SK-N-SH (cell line): ENCODE measurements around the gene ARHGAP31.

Source experiments
- CTCF ChIP-seq: fragments of 200-600 bp; sonication (generic); IDR thresholded peaks from 2 replicates; pipeline ENCODE4 v1.6.1; 2017; ENCODE audit warnings: antibody characterized with exemption, mild to moderate bottlenecking, moderate library complexity
- MEF2A ChIP-seq: IDR thresholded peaks from 2 replicates; pipeline ENCODE4 v1.4.0; 2012; ENCODE audit warnings: low read depth, borderline replicate concordance
- MXI1 ChIP-seq: IDR thresholded peaks from 2 replicates; pipeline ENCODE4 v1.6.1; 2012; ENCODE audit warnings: mild to moderate bottlenecking, low read depth, low read length, improper control_type of control experiment
- POLR2AphosphoS5 ChIP-seq: IDR thresholded peaks from 2 replicates; pipeline ENCODE4 v1.6.1; 2012; ENCODE audit warnings: low read depth, low read length
- RAD21 ChIP-seq: IDR thresholded peaks from 2 replicates; pipeline ENCODE4 v1.6.1; 2012; ENCODE audit warnings: mild to moderate bottlenecking, low read length
- REST ChIP-seq: IDR thresholded peaks from 2 replicates; pipeline ENCODE4 v1.6.1; 2012; ENCODE audit warnings: mild to moderate bottlenecking, low read depth, low read length, moderate library complexity
- RFX5 ChIP-seq: IDR thresholded peaks from 2 replicates; pipeline ENCODE4 v1.6.1; 2012; ENCODE audit warnings: mild to moderate bottlenecking, improper control_type of control experiment, low read length
- SMC3 ChIP-seq: IDR thresholded peaks from 2 replicates; pipeline ENCODE4 v1.6.1; 2012; ENCODE audit warnings: low read depth, low read length, improper control_type of control experiment
- USF1 ChIP-seq: IDR thresholded peaks from 2 replicates; pipeline ENCODE4 v1.4.0; 2012; ENCODE audit warnings: low read depth, borderline replicate concordance

GRCh38 chr3:119310071-119310470 is 15.9 kb downstream of the ARHGAP31 start:
- TF ChIP-seq SMC3: no peak
- TF ChIP-seq CTCF: no peak
- 0 out of 2 replicates have a peak, but pooled peaks have one; percentile 36 for TF ChIP-seq USF1
- TF ChIP-seq MEF2A: 0 out of 2 replicates have a peak, but pooled peaks have one; percentile 32
- TF ChIP-seq MXI1: no peak
- TF ChIP-seq RAD21: no peak
- TF ChIP-seq RFX5: no peak
- peak; percentile 77; the same call in 1 of the 2 replicates for TF ChIP-seq POLR2AphosphoS5
- peak; percentile 57; the same call in 1 of the 2 replicates for TF ChIP-seq REST
